ENCODE results near the gene GLIS2. TPM values are rescaled to one million over a fixed set of nuclear protein-coding genes. Genes with fewer than 3 reads are reported as not detected.

Gene GLIS2
- total and polyA plus RNA-seq, 4 experiments from 2014 or later, result 0.08 TPM; not detected in 3

DNA sequence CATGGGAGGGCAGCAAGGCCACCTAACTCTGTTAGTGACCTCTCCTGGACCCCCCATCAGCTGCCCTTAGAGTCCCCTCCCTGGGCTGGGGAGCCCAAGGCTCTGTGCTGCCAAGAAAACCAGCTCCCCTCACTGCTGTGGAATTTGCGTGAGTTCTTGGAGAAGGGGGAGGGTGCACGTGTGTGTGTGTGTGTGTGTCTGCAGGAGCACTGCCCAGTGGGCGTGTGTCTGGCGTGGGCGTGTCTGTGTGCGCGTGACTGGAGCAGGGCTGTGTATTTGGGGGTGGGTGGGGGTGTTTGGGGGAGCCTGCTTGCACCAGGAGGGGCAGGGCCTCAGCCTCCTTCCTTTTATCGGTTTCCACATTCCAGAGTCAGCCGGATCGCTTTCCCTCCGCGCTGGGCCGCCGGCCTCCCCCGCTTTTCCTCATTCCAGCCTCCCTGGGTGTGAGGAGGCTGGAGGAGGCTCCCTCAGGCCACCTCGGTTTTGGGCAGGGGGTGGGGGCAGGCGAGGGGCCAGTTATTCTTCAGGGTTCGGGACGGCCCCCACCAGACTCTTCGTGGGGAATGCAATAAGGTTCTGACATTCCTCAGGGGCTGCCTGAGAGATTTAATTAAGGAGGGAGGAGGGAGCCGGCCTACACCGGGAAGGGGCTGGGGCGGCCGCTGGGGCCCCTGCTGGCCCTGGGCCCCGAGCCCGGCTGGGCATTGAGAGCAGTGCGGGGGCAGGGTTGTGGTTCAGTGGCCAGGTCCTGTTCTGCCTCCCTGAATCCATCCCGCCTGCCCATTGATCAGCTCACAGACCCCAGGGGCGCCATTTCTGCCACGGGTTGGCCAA lies 58.3 kb downstream of the GLIS2 start:
- H3K27me3 Mint-ChIP-seq, result no peaks in the 10 kb centered on the region
- Histone ChIP-seq H3K9me3 (ENCODE audit: control insufficient read depth in 1 of 2, low read length in 2 of 2) (no peaks in the 10 kb centered on the region), H3K4me1 (ENCODE audit: insufficient read depth, low read length) (peaks cover 43% of the 10 kb centered on the region), H3K36me3 (ENCODE audit: insufficient read depth, low read length) (peaks cover 3% of the 10 kb centered on the region), H3K4me3 (ENCODE audit: low read length in 2 of 2) (no peak overlapping the region), H3K27ac (ENCODE audit: low read depth, low read length) (no peak overlapping the region), H3K27me3 (ENCODE audit: insufficient read depth, low read length) (no peaks in the 10 kb centered on the region)
- H3K9me3 Mint-ChIP-seq, result peaks cover 0 to 2% (median 0%) of the 10 kb centered on the region in 8 donors
- POLR2A ChIA-PET (ENCODE audit: partially characterized antibody), result no interaction called here
- H3K4me3 Mint-ChIP-seq, result peak overlapping the region in 2 of 8 donors; percentile 17 to 57
- CTCF ChIA-PET (ENCODE audit: partially characterized antibody), result interaction anchor here (1.0 to 2.2 kb wide), 3 partner anchors 15 to 114 kb away, joined by 4 to 6 read pairs (median 4); no protein-coding TSS in a partner anchor
- H3K27ac Mint-ChIP-seq, result peak overlapping the region in 6 of 7 donors; percentile 32 to 89 (median 72)
- no peak for DNase-seq
- intact Hi-C loops (cut with micrococcal nuclease), result no loop called here
- peaks cover 12 to 51% (median 33%) of the 10 kb centered on the region in 4 donors for H3K4me1 Mint-ChIP-seq
- H3K36me3 Mint-ChIP-seq, result peaks cover 0 to 24% of the 10 kb centered on the region in 2 donors

DNA sequence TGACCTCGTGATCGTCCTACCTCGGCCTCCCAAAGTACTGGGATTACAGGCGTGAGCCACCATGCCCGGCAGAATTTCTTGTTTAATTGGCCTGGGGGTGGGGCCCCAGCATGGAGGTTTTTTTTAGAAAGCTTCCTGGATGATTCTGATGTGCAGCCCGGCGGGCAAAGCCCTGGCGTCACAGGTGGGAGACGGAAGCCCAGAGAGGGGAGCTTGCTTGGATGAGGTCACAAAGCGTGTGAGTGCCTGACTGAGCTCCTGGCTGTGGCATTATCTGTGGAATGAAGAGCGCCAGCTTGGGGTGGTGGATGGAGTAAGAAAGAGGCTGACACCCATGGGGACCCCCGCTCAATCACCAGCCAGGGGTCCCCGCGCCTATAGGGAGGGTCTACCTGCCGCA lies 59.9 kb downstream of the GLIS2 start:
- Mint-ChIP-seq H3K27me3 (no peaks in the 10 kb centered on the region), H3K9me3 (peaks cover 0 to 2% (median 0%) of the 10 kb centered on the region in 8 donors), H3K4me3 (peak overlapping the region in 1 of 8 donors; percentile 8), H3K4me1 (peaks cover 12 to 52% (median 34%) of the 10 kb centered on the region in 4 donors), H3K36me3 (peaks cover 0 to 30% of the 10 kb centered on the region in 2 donors), H3K27ac (peak overlapping the region in 2 of 7 donors; percentile 55 to 89)
- peaks cover 3% of the 10 kb centered on the region for H3K36me3 ChIP-seq (ENCODE audit: insufficient read depth, low read length)
- CTCF ChIA-PET (ENCODE audit: partially characterized antibody), result interaction anchor here (0.9 to 2.2 kb wide), 3 partner anchors 16 to 28 kb away, joined by 3 to 6 read pairs (median 4); no protein-coding TSS in a partner anchor
- no peaks in the 10 kb centered on the region for H3K9me3 ChIP-seq (ENCODE audit: control insufficient read depth in 1 of 2, low read length in 2 of 2)
- H3K4me3 ChIP-seq (ENCODE audit: low read length in 2 of 2), result no peak overlapping the region
- intact Hi-C loops (cut with micrococcal nuclease), result no loop called here
- H3K4me1 ChIP-seq (ENCODE audit: insufficient read depth, low read length), result peaks cover 38% of the 10 kb centered on the region
- no peaks in the 10 kb centered on the region for H3K27me3 ChIP-seq (ENCODE audit: insufficient read depth, low read length)
- POLR2A ChIA-PET (ENCODE audit: partially characterized antibody), result interaction anchor here (1.0 to 1.2 kb wide), 2 partner anchors 24 to 41 kb away, joined by 3 read pairs; no protein-coding TSS in a partner anchor
- no peak overlapping the region for H3K27ac ChIP-seq (ENCODE audit: low read depth, low read length)
- DNase-seq, result no peak

DNA sequence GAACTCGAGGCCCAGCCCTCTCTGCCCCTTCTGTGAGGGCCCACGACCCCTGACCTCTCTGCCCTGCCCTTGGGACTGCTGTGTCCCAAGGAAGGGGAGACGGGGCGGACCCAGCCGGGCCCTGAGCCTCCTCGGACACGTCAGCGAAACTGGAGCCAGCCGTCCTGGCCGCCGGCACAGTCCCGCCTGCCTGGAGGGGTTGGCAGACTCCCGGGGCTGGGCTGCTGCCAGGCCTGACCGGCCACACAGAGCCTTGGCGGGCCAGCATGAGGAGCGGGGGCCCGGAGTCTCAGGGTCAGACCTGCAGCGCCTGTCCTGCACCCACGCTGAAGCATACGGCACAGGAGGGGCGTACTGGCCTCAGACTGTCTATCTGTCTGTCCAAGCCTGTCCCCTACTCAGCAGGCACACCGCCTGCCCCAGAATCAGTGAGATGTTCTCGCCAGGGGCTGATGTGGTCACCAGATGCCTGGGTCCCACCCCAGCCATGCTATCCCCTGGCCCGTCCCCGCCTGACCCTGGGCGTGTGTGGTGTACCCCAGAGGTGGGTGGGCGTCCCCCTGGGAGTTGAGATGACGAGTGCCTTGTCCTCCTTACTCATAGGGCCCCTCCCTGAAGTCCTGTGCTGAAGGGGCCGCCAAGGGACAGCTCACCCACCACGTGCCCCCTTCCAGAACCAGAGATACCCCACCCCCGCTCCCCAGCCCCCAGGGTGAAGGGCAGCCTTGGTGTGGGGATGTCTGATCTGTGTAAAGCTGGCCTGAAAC lies 60.4 kb downstream of the GLIS2 start:
- CTCF ChIA-PET (ENCODE audit: partially characterized antibody), result no interaction called here
- H3K4me3 Mint-ChIP-seq, result peak overlapping the region in 1 of 8 donors; percentile 21
- Histone ChIP-seq H3K27me3 (ENCODE audit: insufficient read depth, low read length) (no peaks in the 10 kb centered on the region), H3K4me1 (ENCODE audit: insufficient read depth, low read length) (peaks cover 34% of the 10 kb centered on the region), H3K27ac (ENCODE audit: low read depth, low read length) (no peak overlapping the region), H3K36me3 (ENCODE audit: insufficient read depth, low read length) (peaks cover 3% of the 10 kb centered on the region), H3K4me3 (ENCODE audit: low read length in 2 of 2) (no peak overlapping the region), H3K9me3 (ENCODE audit: control insufficient read depth in 1 of 2, low read length in 2 of 2) (no peaks in the 10 kb centered on the region)
- H3K27me3 Mint-ChIP-seq, result no peaks in the 10 kb centered on the region
- no peak for DNase-seq
- H3K4me1 Mint-ChIP-seq, result peaks cover 12 to 54% (median 35%) of the 10 kb centered on the region in 4 donors
- intact Hi-C loops (cut with micrococcal nuclease), result no loop called here
- H3K36me3 Mint-ChIP-seq, result peaks cover 0 to 34% of the 10 kb centered on the region in 2 donors
- H3K9me3 Mint-ChIP-seq, result peaks cover 0 to 2% (median 0%) of the 10 kb centered on the region in 8 donors
- peak overlapping the region in 1 of 7 donors; percentile 89 for H3K27ac Mint-ChIP-seq
- POLR2A ChIA-PET (ENCODE audit: partially characterized antibody), result no interaction called here

DNA sequence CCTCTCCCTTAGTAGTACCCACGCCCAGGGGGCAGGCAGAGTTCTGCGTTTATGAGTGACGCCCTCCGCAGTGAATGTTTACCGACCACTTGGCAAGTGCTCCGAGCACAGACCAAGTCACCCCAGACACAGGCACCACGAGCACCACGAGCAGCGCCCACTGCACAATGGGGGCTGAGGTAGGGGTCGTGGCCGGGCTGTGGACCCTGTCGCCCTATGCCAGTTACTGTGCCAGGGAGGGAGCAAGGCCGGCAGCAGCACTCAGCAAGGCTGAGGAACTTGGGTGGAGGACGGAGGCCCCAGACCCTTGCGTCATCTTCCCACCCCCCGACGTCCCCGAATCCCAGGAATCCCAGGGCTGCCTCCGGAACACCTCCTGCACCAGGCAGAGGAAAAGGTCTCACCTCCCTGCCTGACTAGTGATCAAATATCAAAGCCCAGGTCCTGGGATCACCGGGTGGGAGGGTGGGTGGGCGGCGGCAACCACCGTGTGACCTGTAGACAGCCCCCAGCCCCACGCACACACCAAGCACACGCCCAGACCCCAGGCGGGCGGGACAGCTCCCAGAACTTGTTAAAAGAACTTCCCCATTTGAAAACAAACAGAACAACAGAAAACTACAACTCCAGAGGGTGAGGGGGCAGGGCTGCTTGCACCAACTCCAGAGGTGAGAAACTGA lies 61.2 kb downstream of the GLIS2 start:
- ChIA-PET CTCF (ENCODE audit: partially characterized antibody) (no interaction called here), POLR2A (ENCODE audit: partially characterized antibody) (interaction anchor here (0.8 kb wide), 1 partner anchor 8 kb away, joined by 3 read pairs; no protein-coding TSS in a partner anchor)
- Histone ChIP-seq H3K27me3 (ENCODE audit: insufficient read depth, low read length) (no peaks in the 10 kb centered on the region), H3K36me3 (ENCODE audit: insufficient read depth, low read length) (peaks cover 3% of the 10 kb centered on the region), H3K9me3 (ENCODE audit: control insufficient read depth in 1 of 2, low read length in 2 of 2) (no peaks in the 10 kb centered on the region), H3K4me3 (ENCODE audit: low read length in 2 of 2) (no peak overlapping the region), H3K27ac (ENCODE audit: low read depth, low read length) (no peak overlapping the region), H3K4me1 (ENCODE audit: insufficient read depth, low read length) (peaks cover 31% of the 10 kb centered on the region)
- Mint-ChIP-seq H3K4me1 (peaks cover 12 to 53% (median 35%) of the 10 kb centered on the region in 4 donors), H3K36me3 (peaks cover 0 to 37% of the 10 kb centered on the region in 2 donors), H3K27me3 (no peaks in the 10 kb centered on the region), H3K9me3 (peaks cover 0 to 2% (median 0%) of the 10 kb centered on the region in 8 donors), H3K27ac (peak overlapping the region in 3 of 7 donors; percentile 13 to 82 (median 37)), H3K4me3 (peak overlapping the region in 2 of 8 donors; percentile 21 to 64)
- DNase-seq, result no peak
- intact Hi-C loops (cut with micrococcal nuclease), result no loop called here

DNA sequence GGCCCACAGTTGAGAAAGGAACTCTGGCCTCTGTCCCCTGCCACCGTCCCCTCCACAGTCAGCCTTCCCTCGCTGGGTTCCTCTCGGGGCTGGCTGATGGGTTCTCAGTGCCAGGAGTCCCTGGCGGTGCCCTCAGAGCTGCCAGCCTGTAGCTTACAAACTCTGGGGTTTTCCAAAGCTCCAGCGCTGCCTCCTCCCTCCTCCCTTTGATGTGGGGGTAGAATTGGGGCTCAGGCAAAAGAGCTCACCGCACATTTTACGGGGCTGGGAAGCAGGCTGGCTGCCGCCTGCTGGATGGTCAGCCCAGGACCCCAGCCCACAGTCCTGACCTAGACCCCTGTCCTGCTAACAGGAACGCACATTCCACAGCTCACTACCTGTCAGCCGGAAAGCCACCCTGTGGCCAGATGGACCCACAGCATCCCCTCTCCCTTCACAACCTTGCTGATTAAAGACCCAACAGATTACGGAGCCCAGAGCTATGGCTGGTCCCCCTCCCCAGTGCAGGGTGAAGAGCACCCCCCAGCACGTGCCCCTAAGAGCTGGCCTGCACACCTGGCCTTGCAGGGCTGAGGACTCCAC lies 61.8 kb downstream of the GLIS2 start:
- Mint-ChIP-seq H3K36me3 (peaks cover 0 to 35% of the 10 kb centered on the region in 2 donors), H3K4me1 (peaks cover 12 to 47% (median 32%) of the 10 kb centered on the region in 4 donors), H3K9me3 (peaks cover 0 to 2% (median 0%) of the 10 kb centered on the region in 8 donors), H3K27me3 (no peaks in the 10 kb centered on the region), H3K4me3 (peak overlapping the region in 1 of 8 donors; percentile 46), H3K27ac (peak overlapping the region in 1 of 7 donors; percentile 82)
- H3K27ac ChIP-seq (ENCODE audit: low read depth, low read length), result no peak overlapping the region
- H3K36me3 ChIP-seq (ENCODE audit: insufficient read depth, low read length), result peaks cover 3% of the 10 kb centered on the region
- no peak for DNase-seq
- intact Hi-C loops (cut with micrococcal nuclease), result no loop called here
- ChIA-PET CTCF (ENCODE audit: partially characterized antibody) (no interaction called here), POLR2A (ENCODE audit: partially characterized antibody) (interaction anchor here (0.8 kb wide), 1 partner anchor 9 kb away, joined by 3 read pairs; no protein-coding TSS in a partner anchor)
- peaks cover 24% of the 10 kb centered on the region for H3K4me1 ChIP-seq (ENCODE audit: insufficient read depth, low read length)
- H3K4me3 ChIP-seq (ENCODE audit: low read length in 2 of 2), result no peak overlapping the region
- no peaks in the 10 kb centered on the region for H3K9me3 ChIP-seq (ENCODE audit: control insufficient read depth in 1 of 2, low read length in 2 of 2)
- no peaks in the 10 kb centered on the region for H3K27me3 ChIP-seq (ENCODE audit: insufficient read depth, low read length)

DNA sequence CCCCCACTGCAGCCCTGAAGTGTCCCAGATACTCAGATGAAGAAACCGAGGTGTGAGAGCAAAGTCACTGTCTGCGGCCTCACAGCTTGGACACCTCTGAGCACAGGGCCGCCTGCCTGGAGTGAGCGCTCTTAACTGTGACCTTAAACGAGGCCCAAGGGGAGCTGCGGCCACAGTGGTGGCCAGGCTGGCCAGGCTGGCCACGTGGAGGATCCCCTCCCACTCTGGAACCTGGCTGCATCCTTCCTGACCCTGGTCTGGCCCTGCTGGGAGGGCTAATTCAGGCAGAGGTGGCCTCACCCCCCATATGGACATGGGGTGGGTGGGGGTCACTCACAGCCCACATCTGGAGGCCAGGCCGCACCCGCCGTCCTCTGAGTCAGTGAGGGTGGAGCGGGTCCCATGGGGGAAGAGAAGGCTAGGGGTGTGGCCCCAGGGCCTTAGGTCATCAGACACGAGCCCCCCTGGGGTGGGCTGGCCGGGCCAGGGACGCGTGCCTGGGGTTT lies 62.3 kb downstream of the GLIS2 start:
- H3K9me3 Mint-ChIP-seq, result peaks cover 0 to 2% (median 0%) of the 10 kb centered on the region in 8 donors
- intact Hi-C loops (cut with micrococcal nuclease), result no loop called here
- no peak for DNase-seq

More for the DNA sequence above, 62.3 kb downstream of the GLIS2 start:
- POLR2A ChIA-PET (ENCODE audit: partially characterized antibody), result interaction anchor here (0.8 kb wide), 1 partner anchor 9 kb away, joined by 3 read pairs; no protein-coding TSS in a partner anchor
- Histone ChIP-seq H3K9me3 (ENCODE audit: control insufficient read depth in 1 of 2, low read length in 2 of 2) (no peaks in the 10 kb centered on the region), H3K27me3 (ENCODE audit: insufficient read depth, low read length) (no peaks in the 10 kb centered on the region), H3K36me3 (ENCODE audit: insufficient read depth, low read length) (peaks cover 3% of the 10 kb centered on the region), H3K4me1 (ENCODE audit: insufficient read depth, low read length) (peaks cover 19% of the 10 kb centered on the region), H3K4me3 (ENCODE audit: low read length in 2 of 2) (no peak overlapping the region), H3K27ac (ENCODE audit: low read depth, low read length) (no peak overlapping the region)
- Mint-ChIP-seq H3K4me3 (no peak overlapping the region), H3K4me1 (peaks cover 10 to 41% (median 27%) of the 10 kb centered on the region in 4 donors), H3K27me3 (no peaks in the 10 kb centered on the region), H3K27ac (peak overlapping the region in 2 of 7 donors; percentile 55 to 82), H3K36me3 (peaks cover 1 to 40% of the 10 kb centered on the region in 2 donors)
- CTCF ChIA-PET (ENCODE audit: partially characterized antibody), result interaction anchor here (1.4 kb wide), 1 partner anchor 24 kb away, joined by 4 read pairs; no protein-coding TSS in a partner anchor
